Mammary epithelial cell (primary cell): Measurements from ENCODE around the gene HSFY2.
"Not testable (repeated sequence)": the region's sequence is repeated elsewhere in the genome, so short reads cannot be mapped to it uniquely, and the experiment has no call there.

Experiments used
- EZH2 ChIP-seq: IDR thresholded peaks from 2 replicates; pipeline ENCODE4 v1.6.1; 2012; ENCODE audit warnings: low read length, inconsistent platforms, borderline replicate concordance
- TF ChIP-seq, protein P1 (sequence below), 2 donors: IDR thresholded peaks in 1 of 2; conservative IDR thresholded peaks in 1 of 2; 2 replicates each; pipeline ENCODE4 v1.5.1; 2011 to 2012; ENCODE audit warnings: inconsistent platforms in 2 of 2, low read length in 2 of 2, mild to moderate bottlenecking in 2 of 2, control low read depth in 1 of 2, low read depth in 1 of 2; ENCODE audit not compliant: insufficient read depth in 1 of 2; ENCODE audit errors: extremely low read depth in 1 of 2

DNA sequence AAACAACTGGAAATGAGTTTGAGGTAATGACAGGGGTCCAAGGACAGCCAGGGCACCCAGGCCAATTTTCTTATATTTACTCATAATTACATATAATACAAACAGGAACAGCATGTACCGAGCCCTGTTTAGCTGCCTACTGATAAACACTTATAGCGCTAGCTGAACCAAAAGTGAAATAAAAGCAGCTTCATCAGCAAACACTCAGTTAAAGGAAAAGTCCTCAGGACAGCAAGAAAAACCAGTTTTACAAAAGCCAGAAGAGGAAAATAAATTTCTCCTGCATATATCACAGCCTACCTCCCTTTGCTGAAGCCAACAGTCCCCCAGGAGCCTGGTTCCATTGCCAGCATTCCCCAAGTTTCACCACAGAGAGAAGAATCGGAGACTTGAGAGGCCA lies 49.8 kb downstream of the HSFY2 start:
- TF ChIP-seq EZH2: not testable (repeated sequence)
- TF ChIP-seq, protein P1, sequence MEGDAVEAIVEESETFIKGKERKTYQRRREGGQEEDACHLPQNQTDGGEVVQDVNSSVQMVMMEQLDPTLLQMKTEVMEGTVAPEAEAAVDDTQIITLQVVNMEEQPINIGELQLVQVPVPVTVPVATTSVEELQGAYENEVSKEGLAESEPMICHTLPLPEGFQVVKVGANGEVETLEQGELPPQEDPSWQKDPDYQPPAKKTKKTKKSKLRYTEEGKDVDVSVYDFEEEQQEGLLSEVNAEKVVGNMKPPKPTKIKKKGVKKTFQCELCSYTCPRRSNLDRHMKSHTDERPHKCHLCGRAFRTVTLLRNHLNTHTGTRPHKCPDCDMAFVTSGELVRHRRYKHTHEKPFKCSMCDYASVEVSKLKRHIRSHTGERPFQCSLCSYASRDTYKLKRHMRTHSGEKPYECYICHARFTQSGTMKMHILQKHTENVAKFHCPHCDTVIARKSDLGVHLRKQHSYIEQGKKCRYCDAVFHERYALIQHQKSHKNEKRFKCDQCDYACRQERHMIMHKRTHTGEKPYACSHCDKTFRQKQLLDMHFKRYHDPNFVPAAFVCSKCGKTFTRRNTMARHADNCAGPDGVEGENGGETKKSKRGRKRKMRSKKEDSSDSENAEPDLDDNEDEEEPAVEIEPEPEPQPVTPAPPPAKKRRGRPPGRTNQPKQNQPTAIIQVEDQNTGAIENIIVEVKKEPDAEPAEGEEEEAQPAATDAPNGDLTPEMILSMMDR (conservative IDR thresholded peaks at IDR 0.05 in 1 of 2, IDR thresholded peaks at IDR 0.05 in 1 of 2; ENCODE audit: extremely low read depth in 1 of 2, insufficient read depth in 1 of 2, low read depth in 1 of 2, low read length in 2 of 2): not testable (repeated sequence)
